HG03095 (cell line): ENCODE measurements around the gene LPP.

Source experiments
- ATAC-seq: cut with Tn5 transposase; IDR thresholded peaks from one replicate; pipeline ENCODE4 v1.9.1; 2021; ENCODE audit warnings: moderate library complexity; ENCODE audit not compliant: unreplicated experiment

Gene LPP

DNA sequence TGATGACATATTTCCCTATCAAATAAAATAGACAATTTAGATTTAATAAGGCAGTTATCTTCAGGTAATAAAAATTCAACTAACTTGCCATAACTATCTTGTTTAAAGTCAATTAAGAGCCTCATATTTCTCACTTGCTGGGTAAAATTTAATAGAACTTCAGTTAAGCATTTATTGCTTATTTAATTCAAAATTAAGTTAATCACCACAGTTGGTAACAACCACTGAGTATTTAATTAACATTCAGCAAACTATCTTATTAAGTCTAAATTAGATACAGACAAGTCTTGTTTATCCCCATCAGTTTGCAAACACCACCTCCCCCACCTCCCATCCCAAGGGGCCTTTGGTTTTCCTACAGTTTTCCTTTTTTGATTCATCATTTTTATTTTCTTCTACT, 14.7 kb downstream of the LPP start:
- no peak for ATAC-seq

DNA sequence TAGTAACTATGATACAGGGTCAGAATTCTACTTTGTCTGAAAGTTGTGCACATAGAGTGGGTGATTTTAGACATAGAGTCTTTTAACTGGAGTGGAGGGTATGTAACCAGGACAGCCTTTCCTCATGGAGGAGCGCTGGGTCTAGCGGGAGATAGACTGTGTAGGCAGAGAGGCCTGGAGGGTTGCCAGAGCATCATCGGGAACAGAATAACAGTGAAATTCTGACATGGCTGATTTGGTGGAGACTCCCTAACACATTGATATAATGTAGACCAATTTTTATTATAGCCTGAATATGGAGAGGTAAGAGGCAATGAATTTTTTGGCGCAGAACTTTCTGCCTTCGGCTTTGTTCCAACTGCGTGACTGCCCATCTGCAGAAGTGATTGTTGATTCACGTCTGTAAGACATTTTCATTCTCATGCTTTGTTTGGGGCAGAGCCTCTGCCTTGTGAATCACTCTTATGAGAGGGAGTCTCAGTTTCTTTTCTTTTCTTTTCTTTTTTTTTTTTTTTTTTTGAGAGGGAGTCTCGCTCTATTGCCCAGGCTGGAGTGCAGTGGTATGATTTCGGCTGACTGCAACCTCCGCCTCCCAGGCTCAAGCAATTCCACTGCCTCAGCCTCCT, 16.0 kb downstream of the LPP start:
- no peak for ATAC-seq

DNA sequence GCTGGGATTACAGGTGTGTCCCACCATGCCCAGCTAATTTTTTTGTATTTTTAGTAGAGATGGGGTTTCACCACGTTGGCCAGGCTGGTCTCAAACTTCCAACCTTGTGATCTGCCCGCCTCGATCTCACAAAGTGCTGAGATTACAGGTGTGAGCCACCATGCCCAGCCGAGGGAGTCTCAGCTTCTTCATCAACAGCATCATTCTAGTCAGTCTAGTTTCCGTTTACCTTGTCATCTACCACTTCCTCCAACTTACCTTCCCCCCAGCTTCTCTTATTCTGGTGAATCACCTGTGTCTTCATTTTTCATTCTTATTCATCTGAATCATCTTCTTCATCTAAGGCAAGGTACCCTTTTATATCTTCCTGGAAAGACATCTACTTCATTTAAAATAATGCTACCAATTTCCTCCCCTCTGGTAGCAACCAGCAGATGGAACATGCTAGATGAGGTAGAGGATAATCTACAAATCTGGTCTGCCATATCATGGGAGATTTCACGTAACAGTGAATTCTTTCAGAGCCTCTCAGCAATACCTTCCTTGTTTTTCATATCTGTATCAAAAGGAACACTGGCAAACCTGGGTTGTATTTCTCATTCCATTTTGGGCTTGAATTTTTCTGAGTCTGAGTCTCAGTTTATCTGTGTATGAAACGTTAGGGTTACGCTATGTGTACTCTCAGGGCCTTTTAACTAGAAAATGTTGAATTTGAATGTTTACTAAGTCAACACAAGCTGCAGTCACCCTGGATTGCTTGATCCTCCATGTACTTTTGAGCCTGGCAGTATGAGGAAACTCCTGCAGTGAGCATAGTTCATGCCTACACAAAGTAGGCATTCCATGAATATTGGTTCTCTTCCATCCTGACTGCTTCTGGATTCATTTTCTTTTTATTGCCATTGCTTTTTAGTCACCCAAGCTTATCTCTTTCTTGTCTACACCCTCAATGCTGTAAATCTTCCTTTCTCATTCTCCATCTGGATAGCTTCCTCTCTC, 16.8 kb downstream of the LPP start:
- ATAC-seq, result no peak

DNA sequence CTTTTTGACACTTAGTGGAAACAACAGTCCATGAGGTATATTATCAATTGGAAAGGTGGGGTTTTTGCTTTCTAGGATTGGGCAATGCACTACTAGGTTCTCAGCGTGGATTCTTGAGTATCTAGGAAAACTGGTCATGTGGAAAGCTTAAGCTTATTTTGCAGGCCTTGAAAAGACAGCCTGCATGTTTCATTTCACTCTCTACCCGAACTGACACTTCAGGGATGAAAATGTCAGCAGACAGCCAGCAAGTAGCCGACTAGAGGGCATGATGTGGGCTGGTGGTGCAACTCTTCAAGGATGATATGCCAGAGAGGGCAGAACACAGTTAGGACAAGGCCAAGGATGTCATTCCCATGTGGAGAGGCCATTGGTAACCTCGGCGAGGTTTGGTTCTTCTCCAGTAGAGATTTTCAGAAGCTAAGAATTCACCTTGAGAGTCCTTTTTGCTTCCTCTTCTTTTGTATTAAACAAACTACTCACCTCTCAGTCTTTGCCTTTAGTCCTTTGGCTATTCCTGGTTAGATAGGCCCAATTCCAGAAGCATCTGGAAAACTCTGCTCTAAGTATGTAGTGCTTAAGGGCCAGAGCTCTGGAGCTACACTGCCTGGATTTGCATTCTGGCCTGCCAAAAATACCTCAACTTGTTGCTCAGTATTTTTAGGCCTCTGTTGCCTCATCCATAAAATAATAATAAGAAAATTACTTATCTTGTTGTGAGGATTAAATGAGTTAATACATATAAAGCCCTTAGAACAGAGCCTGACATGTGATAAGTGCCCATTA, 17.9 kb downstream of the LPP start:
- ATAC-seq, result no peak

DNA sequence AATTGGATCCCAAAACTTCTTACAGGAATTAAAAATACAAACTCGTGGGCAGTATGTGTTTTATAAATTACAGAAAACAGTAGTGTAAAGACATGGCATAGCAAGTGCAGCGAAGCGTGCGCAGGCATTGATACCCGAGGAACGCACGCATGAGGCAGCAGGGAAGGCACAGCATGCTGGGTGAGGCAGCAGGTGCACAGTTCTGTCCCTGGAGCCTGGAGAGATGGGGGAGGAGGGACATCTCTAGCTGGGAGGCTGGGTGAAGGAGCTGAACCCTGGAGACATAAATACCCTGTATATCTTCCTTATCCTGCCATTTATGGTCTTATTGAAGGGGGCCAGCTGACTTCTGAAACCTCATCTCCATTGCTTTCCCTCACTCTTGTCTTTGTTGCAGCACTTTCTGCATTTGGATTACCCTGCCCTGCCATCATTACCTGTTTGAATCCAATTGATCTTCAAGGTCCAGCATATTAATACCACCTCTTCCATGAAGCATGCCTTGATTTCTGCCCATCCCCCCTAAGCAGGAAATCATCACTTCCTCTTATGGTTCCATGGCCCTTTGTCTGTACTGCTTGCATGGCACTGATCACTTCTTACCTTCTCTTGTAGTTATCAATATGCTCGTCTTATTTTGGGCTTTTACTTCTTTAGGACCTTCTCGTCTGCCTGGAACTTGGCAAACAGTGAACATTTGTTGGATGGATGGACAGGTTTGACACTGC, 20.5 kb downstream of the LPP start:
- no peak for ATAC-seq

DNA sequence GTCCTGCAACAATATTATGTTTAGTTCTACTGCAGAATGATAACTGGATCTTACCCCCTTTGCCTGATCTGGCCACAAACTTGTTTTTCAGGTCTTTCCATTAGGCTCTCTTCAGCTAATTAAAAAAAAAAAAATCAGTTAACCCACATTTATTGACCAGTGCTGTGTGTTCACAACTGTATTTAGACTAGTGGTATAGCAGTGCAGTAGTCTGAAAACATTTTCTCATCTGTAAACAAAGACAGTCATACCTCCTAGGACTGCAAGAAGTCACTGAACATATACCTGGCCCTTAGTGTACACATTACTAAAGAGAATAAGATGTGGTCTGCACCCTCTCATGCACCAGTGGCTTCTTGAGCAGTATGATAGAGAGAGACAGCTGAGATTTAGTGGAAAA, 22.5 kb downstream of the LPP start:
- no peak for ATAC-seq

DNA sequence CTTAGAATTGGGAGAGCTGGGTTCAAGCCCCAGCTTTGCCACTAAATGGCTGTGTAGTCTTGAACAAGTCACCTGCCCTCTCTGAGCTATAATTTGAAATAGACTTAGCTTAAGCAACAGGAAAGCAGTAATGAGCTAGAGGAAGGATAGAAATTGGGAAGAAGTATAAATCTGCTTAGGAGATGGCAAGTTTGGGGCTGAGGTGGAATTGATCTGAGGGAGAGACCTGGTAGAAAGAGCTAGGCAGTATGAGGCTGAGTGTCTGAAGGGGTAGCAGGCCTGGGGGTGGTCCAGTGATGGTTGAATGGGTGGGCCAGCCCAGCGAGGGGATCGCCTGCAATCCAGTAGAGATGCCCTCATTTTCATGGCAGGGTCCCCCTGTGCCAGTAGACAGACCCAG, 22.9 kb downstream of the LPP start:
- no peak for ATAC-seq

DNA sequence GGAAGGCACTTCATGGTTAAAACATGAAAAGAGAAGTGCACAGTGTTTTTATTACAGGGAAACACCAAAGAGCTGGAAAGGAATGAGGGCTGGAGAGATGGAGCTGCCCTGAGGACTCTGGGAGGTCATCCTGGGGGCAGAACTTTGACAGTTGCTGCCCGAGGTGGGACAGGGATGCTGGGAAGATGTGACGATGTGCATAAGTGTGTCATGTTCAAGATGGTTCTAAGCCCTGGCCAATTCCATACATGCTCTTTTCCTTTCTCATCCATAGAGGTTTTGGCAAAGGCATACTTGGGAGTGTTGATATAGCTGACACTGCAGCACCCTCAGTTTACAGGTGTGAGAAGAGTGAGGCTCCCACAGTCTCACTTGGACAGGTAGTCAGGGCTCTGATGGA, 23.8 kb downstream of the LPP start:
- no peak for ATAC-seq

DNA sequence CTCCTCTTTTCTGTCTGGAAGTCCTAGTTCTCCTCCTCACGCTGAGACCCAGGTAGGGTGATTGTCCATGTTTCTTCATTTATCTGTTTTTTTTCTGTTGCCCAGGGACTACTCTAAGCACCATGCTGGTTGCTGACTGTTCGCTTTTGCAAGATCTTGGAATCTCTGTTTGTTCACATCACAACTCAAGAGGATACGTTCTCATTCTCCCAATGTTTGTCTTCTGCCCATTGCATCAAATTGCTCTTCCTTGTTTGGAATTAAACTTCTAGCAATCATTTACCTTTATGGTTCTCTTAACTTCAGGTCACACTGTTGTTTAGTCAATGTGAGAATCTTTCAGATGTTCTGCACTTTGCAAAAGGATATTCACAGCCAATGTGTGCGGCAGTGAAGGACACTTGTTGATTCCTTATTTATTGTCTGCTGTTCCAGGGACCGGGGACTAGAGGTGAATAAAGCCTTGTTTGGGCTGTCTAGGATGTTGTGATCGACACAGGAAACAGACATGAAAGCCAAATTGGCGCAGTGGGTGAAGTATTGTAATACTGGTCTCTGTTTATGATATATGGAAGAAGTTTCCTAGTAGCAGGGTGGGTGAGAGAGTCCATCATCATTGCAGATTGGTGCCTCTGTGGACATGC, 24.5 kb downstream of the LPP start:
- ATAC-seq, result no peak

DNA sequence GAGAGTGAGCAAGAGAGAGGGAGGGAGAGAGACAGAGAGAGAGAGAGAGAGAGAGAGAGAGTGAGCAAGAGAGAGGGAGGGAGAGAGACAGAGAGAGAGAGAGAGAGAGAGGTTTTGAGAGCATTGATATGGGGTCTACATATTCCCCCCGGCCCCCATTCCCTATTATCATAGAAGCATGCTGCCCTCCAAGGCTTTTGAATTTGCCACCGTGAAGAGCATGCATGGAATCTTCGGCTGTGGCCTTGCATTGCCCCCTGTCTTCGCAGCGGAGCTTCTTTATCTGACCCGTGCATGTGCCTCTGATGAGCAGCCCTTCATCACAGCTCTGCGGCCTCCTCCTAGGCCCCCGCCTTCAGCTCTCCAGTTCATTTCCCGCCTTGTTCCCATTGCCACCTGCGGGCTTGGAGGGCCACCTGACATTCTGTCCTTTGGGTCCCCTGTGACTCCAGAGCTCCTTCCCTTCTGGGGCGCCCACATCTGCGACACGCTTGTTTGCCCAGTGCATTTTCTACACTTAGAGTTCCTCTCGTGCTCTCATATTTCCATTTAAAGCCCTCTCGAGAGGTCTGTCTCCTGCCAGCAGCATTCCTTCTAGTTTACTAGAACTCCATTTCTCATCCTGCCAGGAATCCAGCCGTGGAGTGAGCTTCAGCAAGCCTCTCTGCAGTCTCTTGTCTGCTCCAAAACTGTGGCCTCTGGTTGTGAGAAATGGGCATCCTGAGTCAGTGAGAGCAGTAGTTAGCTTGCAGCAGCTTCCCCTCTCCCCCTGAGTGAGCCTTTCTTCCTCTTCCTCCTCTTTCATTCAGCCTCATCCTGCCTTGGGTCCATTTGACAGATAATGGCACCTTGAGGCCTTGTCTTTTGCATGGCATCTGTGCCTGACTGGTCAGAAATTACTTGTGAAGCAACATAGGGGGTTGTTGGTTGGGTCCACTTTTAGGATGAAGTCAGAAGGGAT, 25.3 kb downstream of the LPP start:
- ATAC-seq, result no peak

DNA sequence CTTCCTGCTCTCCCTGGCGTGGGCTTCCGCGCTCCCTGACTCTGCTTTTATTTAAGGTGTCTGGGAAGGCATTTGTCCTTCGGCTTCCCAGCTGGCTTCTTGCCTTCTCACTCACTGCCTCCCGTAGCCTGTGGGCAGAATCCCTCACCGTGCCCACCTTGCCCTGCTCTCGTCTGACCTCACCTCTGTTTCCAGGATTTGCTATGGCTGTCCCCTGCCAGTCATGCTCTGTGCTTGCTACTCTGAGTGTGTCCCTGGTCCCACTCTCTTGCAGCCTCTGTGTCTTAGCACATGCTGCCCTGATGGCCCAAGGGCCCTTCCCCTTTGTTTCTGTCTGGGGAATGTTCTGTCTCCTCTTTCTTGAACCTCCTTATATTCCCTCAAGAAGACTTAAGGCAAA, 26.2 kb downstream of the LPP start:
- ATAC-seq, result no peak

DNA sequence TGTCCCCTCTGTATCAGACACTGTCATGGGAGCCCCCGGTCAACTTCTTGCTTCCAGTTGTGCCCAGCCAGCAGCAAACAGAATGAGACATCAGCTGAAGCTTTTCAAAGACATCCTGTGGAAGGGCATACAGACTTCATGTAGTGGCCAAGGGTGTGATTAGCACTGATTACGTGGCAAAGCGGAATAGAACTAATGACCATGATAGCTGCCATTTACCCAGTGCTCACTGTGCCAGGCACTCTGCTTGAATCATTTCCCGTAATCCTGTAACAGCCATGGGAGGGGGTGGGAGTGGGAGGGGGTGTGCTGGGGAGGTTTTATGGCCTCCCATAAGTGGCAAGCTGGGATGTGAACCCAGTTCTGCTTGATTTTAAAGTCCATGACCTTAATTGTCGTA, 29.5 kb downstream of the LPP start:
- no peak for ATAC-seq

DNA sequence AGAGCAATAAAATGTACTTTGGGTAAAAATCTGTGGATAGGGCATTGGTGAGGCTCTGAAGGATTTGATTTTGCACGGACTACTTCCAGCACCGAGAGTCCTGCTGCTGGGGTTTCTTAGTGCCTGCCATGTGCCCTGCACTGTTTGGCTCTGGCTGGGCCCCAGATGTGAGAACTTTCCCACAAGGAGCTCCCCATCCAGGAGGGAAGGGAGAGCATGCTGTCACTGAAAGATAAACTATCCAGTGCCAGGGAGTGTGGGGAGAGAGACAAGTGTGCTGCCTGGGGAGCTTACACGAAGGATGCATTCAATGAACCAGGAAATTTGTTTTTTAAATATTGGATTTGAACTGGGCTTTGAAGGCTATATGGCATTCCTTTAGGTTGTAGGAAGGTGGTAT, 30.2 kb downstream of the LPP start:
- ATAC-seq, result no peak

DNA sequence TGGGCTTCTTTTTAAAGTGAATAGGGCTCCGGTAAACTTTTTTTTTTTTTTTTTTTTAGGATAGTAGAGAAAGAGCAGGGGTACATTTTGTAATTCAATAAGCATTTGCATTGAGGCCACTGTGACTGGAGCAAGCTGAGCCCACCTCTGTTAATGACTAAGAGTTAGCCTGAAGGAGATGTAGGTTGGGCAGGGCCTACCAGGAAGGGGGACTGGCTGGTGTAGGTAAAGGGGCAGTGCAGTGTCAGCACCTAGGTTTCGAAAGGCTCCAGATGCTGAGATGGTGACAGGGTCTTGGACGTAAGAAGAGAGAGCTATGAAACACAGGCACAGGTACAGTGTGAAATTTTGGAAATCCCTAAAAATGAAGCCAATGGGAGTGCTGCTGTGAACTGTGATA, 30.7 kb downstream of the LPP start:
- ATAC-seq, result no peak

DNA sequence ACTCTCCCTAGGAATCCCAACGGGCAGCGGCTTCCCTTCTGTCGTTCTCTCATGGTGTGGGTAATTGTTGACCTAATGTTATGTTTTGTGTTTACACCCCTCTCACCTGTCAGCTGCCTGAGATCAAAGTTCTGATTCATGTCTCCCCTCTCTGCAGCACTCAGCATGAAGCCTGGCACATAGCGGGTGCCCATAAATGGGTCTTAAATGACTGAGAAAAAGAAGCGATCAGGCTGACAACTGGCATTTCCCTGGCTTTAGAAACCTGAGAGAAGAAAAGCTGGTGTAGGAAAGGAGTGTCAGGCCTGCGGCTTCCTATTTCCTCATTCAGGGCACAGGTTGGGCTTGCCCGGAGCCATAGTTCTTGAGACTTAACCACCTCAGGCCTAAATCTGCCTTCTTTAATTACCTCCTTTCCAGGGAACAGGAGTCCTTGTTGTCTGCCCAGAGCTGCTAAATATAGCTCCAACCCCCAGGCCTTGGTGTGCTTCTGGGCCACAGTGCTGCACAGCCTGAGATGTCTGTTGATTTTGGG, 31.8 kb downstream of the LPP start:
- ATAC-seq, result no peak

DNA sequence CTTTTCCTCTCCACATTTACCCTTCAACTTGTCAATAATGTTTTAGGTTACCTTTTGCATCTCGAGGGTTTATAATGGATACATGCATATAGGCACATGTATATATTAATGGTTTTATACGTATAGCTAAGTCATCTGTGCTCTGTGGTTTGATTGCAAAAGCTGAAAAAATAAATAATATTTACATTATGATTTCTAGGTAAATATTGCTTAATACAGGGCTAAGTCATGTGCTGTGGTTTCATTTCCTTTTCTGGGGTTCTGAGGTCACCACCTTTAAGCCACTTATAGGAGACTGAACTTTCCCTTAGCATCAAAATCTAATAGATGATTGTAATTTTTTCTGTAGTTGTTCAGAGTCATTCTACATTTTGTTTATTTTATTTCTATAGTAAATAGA, 33.1 kb downstream of the LPP start:
- no peak for ATAC-seq

DNA sequence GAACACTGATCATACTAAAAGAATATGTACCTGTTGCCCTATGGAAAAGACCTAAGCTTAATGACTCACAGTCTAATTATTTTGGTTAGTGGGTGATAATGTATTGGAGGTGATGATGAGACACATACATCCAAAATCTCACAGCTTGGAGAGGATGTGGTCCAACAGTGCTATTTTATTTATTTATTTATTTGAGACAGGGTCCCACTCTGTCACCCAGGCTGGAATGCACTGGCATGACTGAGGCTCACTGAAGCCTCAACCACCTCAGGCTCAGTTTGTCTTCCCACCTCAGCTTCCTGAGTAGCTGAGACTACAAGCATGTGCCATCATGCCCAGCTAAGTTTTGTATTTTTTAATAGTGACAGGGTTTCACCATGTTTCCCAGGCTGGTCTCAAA, 35.0 kb downstream of the LPP start:
- no peak for ATAC-seq

DNA sequence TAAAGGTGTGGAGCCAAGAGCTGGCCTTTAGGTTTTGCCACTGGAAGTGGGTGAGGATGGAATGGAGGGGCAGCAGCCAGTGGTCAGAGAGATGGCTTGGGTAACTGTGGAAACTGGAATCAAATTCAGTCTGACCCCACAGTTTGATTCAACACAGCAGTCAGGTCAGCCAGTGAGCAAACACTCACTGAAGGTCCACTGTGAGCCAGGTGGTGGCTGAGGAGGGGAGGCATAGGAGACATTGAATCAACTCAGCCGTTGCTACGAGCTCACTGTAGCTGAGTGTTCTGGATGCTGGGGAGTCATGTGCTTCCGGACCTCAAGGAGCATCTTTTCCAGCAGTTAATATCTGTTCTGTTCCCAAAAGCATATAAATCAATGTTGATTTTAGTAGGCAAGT, 37.5 kb downstream of the LPP start:
- ATAC-seq, result no peak

DNA sequence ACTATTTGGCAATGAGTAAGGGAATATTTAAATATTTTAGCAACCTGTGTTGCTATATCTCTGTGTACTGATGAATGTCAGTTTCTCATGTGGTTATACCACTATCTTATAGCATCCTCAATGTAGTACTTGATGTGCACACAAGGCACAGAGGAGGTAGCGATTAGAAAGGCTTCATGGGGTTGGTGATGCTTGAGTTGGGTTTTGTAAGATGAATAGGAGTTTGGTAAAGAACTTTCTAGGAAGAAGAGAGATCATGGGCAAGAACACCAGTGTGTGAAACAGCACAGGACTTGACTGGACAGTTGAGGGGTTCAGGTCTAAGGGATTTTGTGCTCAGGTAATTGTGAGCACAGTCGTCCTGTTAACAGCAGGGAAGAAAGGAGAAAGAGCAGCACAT, 38.1 kb downstream of the LPP start:
- no peak for ATAC-seq
